Activated T-cell treated with anti-CD3 and anti-CD28 coated beads, Interleukin-2, amount 50 U/mL, for 4 hours (primary cell): ENCODE measurements around the gene CDYL2. TPM values are rescaled to one million over a fixed set of nuclear protein-coding genes. Genes with fewer than 3 reads are reported as not detected.
A peak's percentile ranks its signal among the peaks of the same experiment; 100 is the strongest.
"Not testable (repeated sequence)": the region's sequence is repeated elsewhere in the genome, so short reads cannot be mapped to it uniquely, and the experiment has no call there.

Experiments
- ATAC-seq, 2 donors: fragments of 200-7000 bp; cut with Tn5 transposase; one replicate each; pipeline ENCODE4 v1.10.0; 2021
- DNase-seq: peaks from one replicate; pipeline ENCODE4 v3.0.0-alpha.2; 2020
- H3K27me3 Mint-ChIP-seq: one replicate; pipeline ENCODE4 v1.8.0; 2021; ENCODE audit warnings: low read depth, mixed read lengths
- H3K36me3 Mint-ChIP-seq: one replicate; pipeline ENCODE4 v1.8.0; 2022; ENCODE audit warnings: mixed read lengths; ENCODE audit not compliant: insufficient read depth
- H3K4me1 Mint-ChIP-seq: one replicate; pipeline ENCODE4 v1.8.0; 2021; ENCODE audit warnings: low read depth, mixed read lengths
- H3K4me3 Mint-ChIP-seq: one replicate; pipeline ENCODE4 v1.8.0; 2021; ENCODE audit warnings: mild to moderate bottlenecking, moderate library complexity, mixed read lengths
- H3K9me3 Mint-ChIP-seq: one replicate; pipeline ENCODE4 v1.8.0; 2021; ENCODE audit warnings: mixed read lengths
- total RNA-seq, 3 donors: library from RNA; stranded (reverse); gene quantifications; one replicate each; pipeline ENCODE4 v1.2.1, GENCODE V29; 2021

Gene CDYL2
- total RNA-seq, 3 donors from 2014 or later: 15.3 to 19.8 (median 15.6) TPM

DNA sequence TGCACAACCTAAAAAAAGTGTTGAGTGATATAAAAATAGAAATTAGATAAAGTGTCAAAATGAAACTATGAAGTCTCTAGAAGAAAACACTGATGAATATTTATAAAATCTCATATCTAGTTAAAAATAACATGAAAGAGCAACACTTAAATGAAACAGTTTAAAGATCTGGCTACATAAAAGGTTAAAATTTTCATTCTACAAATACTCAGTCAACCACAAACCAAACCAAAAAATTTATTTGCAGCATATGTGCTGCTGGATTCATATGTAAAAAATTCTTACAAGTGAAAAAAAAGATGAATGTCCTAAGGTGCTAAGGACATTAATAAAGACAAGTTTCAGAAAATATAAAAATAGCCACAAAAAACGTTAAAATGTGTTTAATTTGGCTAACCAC lies 22.6 kb upstream of the CDYL2 start:
- no peaks in the 10 kb centered on the region for H3K9me3 Mint-ChIP-seq
- H3K4me1 Mint-ChIP-seq: peaks cover 2% of the 10 kb centered on the region
- ATAC-seq (no peak), DNase-seq (no peak)
- no peak overlapping the region for H3K4me3 Mint-ChIP-seq
- H3K27me3 Mint-ChIP-seq: peaks cover 9% of the 10 kb centered on the region
- H3K36me3 Mint-ChIP-seq: no peaks in the 10 kb centered on the region

DNA sequence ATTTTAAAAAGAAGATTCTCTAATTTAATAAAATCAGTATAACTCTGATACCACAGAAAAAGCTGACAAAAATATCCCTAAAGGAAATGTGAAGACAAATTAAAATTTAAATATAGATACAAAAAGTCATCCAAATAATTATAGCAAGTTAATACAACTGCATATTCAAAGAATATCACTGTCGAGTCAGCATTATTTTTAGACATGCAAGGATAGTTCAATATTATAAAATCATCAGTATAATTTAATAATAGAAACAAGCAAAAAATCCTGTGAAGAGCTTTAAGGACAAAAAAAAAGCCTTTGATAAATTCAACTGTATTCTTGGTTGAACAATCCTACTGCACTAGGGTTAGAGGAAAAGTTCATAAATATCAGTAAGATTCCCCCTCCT lies 21.0 kb upstream of the CDYL2 start:
- H3K9me3 Mint-ChIP-seq: no peaks in the 10 kb centered on the region
- peaks cover 3% of the 10 kb centered on the region for H3K27me3 Mint-ChIP-seq
- H3K4me1 Mint-ChIP-seq: peaks cover 2% of the 10 kb centered on the region
- no peaks in the 10 kb centered on the region for H3K36me3 Mint-ChIP-seq
- ATAC-seq (no peak), DNase-seq (no peak)
- H3K4me3 Mint-ChIP-seq: no peak overlapping the region

DNA sequence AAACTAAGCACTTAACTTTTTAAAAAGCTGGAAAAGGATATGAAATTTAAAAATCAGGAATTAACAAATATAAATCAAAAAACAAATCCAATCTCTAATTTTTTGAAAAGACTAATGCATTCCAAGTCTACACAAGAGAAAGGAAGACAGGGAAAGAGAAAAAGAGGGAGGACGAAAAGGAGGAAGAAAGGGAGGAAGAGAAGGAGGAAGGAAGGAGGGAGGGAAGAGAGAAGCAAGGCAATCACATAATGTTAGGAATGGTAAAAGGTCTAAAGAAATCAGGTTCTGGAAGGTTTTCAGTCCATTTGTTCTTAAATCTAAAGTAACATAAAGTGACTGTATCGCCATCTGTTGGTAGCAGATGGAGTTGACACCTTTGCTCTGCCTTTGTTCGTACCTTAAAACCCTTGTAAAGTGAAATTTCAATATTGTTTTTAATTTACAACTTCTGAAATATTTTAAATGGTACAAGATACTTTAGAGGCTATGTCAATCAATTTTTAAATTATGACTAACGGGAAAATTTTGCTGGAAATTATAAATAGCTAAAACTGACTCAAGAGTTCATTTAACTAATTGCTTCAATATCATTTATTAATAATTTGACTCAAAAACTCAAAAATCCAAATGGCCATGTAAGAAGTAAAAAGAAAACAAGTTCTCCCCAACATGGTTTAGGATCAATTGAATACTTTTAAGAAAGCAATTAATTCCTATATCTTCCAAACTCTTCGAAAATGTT lies 20.4 kb upstream of the CDYL2 start:
- Mint-ChIP-seq H3K36me3 (no peaks in the 10 kb centered on the region), H3K4me3 (no peak overlapping the region), H3K9me3 (no peaks in the 10 kb centered on the region), H3K27me3 (no peaks in the 10 kb centered on the region), H3K4me1 (peaks cover 2% of the 10 kb centered on the region)
- ATAC-seq: no peak
- peak; percentile 24 for DNase-seq

DNA sequence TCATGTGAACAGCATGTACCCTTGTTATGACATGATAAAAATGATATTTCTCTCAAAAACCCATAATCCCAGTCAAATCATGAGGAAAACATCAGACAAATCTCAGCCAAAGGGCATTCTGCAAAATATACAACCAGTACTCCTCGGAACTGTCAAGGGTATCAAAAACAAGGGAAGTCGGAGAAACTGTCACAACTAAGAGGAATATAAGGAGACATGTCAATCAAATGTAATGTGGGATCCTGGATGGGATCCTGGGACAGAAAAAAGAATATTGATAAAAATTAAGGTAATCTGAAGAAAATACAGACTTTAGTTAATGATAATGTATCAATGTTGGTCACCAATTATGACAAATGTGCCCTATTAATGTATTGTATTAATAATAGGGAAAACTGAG lies 15.6 kb upstream of the CDYL2 start:
- no peaks in the 10 kb centered on the region for H3K36me3 Mint-ChIP-seq
- no peaks in the 10 kb centered on the region for H3K9me3 Mint-ChIP-seq
- H3K4me3 Mint-ChIP-seq: no peak overlapping the region
- no peak for DNase-seq
- no peak for ATAC-seq
- H3K27me3 Mint-ChIP-seq: peaks cover 11% of the 10 kb centered on the region
- H3K4me1 Mint-ChIP-seq: peaks cover 2% of the 10 kb centered on the region

DNA sequence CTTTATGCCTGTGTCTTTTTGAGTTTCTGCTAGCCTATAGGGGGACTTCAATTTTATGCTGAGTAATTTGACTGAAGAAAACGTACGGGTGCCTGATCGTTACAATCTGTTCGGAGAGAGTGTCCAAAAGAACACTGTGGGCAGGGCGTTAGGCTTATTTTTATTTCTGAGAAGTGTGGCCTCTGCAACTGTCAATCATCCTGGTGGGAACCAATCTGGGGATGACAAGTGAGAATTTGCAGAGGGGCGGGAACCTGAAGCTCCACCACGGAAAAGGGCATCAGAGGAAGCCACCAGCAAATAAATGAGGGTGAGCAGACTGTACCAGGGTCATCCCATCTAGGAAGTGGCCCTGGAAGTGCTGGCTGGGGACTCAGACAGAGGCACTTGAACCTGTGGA lies 12.0 kb upstream of the CDYL2 start:
- DNase-seq (no peak), ATAC-seq (no peak)
- no peaks in the 10 kb centered on the region for H3K9me3 Mint-ChIP-seq
- H3K4me3 Mint-ChIP-seq: no peak overlapping the region
- H3K27me3 Mint-ChIP-seq: peaks cover 11% of the 10 kb centered on the region
- H3K36me3 Mint-ChIP-seq: no peaks in the 10 kb centered on the region
- H3K4me1 Mint-ChIP-seq: no peaks in the 10 kb centered on the region

DNA sequence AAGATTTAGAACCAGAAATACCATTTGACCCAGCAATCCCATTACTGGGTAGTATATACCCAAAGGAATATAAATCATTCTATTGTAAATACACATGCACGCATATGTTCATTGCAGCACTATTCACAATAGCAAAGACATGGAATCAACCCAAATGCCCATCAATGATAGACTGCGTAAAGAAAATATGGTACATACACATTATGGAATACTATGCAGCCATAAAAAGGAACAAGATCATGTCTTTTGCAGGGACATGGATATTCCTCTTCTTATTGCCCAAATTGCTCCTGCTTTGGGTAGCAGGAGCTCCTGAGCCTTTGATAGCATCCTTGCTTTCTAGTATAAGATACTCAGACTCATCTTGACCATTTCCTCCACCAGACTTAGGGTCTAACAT lies 10.9 kb upstream of the CDYL2 start:
- not testable (repeated sequence) for H3K4me3 Mint-ChIP-seq, ATAC-seq, H3K36me3 Mint-ChIP-seq

DNA sequence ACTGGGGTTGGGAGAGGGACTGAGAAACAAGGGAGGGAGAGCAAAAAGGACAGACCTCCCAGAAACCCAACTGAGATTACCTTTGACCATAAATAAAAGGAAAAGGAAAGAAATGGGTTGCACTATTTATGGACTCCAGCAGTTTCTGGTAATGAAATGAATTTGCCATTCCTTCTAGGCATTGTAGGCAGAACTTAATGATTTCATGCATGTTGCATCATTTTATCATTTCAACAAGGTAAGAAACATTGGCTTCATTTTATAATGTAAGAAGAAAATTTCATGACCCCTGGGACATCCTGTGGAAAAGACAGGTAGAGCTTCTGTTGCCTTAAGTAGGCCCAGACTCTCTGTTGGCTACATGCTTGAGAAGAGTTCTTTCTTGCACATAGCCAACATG lies 8.2 kb upstream of the CDYL2 start:
- DNase-seq: no peak
- Mint-ChIP-seq H3K36me3 (no peaks in the 10 kb centered on the region), H3K4me3 (no peak overlapping the region), H3K4me1 (peaks cover under 1% of the 10 kb centered on the region), H3K27me3 (peaks cover 7% of the 10 kb centered on the region), H3K9me3 (no peaks in the 10 kb centered on the region)
- no peak for ATAC-seq

More for the DNA sequence above, 10.9 kb upstream of the CDYL2 start:
- H3K9me3 Mint-ChIP-seq, DNase-seq, H3K4me1 Mint-ChIP-seq: not testable (repeated sequence)
- H3K27me3 Mint-ChIP-seq: peaks cover 11% of the 10 kb centered on the region

DNA sequence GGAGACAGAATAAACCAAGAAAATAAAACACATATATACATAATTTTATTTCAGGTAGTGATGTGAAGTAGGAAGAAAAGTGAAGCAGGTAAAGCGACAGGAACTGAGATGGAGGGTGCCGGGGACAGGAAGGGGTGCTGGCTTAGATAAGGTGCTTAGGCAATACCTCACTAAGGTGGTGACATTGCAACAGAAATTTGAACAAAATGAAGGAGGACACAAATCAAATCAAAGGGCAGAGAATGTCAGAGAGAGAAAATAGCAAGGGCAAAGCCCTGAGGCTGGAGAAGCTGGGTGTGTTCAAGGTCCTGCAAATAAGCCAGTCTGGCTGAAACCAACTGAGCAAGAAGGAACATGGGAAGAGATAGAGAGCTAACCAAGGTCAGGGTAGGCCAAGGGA lies 5.0 kb upstream of the CDYL2 start:
- DNase-seq (no peak), ATAC-seq (no peak)
- H3K4me1 Mint-ChIP-seq: peaks cover 16% of the 10 kb centered on the region
- no peaks in the 10 kb centered on the region for H3K9me3 Mint-ChIP-seq
- H3K27me3 Mint-ChIP-seq: no peaks in the 10 kb centered on the region
- no peaks in the 10 kb centered on the region for H3K36me3 Mint-ChIP-seq
- H3K4me3 Mint-ChIP-seq: no peak overlapping the region

DNA sequence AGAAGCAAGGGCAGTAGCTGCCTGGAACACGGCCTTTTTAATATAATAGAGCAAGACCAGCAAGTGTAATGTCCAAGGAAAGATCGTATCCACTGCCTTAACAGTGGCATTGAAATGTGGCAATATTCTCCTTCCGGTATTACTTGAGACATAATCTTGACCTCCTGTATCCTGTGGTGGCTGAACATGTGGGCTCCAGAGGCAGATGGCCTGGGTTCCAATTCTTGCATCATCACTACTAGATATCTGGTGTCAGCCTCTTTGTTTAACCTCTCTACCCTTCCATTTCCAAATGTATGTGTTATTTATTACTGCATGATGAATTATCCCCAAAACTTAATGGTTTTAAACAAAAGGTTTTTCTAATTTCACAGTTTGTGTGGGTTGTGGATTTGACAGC lies 3.5 kb upstream of the CDYL2 start:
- Mint-ChIP-seq H3K4me3 (no peak overlapping the region), H3K4me1 (peaks cover 18% of the 10 kb centered on the region), H3K9me3 (no peaks in the 10 kb centered on the region), H3K27me3 (no peaks in the 10 kb centered on the region), H3K36me3 (no peaks in the 10 kb centered on the region)
- no peak for ATAC-seq
- DNase-seq: no peak

DNA sequence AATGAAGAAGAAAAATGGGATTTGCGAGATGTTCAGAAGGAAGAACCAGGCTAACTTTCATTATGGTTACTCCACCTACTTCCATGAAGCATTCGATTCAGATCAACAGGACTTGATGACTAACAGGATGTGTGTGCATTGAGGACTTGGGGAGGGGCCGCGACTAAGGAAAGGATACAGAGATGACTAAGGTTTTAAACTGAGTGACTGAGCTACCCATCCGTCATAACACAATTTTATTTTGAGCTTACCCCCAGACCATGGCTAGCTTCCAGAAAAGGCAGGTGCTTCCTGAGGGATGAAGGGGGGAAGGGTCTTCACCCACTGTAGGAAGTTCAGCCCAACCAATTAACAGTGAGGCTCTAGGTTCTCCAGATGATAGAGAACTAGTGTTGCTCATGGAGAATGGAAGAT lies 2.5 kb upstream of the CDYL2 start:
- peak; percentile 69 to 75 for ATAC-seq
- H3K27me3 Mint-ChIP-seq: no peaks in the 10 kb centered on the region
- H3K4me1 Mint-ChIP-seq: peaks cover 27% of the 10 kb centered on the region
- DNase-seq: peak; percentile 34
- H3K36me3 Mint-ChIP-seq: no peaks in the 10 kb centered on the region
- H3K9me3 Mint-ChIP-seq: peaks cover 3% of the 10 kb centered on the region
- peak overlapping the region; percentile 49 for H3K4me3 Mint-ChIP-seq

DNA sequence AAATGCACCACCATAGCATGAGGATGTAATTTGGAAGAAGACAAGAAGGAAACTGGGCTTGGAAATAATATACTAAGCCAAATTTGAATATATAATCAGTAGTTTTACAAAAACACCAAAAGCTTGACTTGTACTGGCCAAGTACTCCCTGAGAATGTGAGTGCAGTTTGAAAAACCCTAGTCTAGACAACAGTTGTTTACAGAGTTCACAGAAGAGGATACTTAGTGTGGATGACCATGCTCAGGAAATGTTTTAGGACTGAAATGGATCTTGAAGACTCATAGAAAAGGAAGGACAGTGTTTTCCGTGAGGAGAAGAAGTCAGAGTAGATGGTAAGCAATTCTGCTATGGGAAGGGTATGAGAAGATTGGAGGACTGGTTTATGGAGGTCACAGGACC lies 1.9 kb upstream of the CDYL2 start:
- Mint-ChIP-seq H3K4me3 (peak overlapping the region; percentile 49), H3K36me3 (no peaks in the 10 kb centered on the region), H3K9me3 (peaks cover 4% of the 10 kb centered on the region), H3K27me3 (no peaks in the 10 kb centered on the region), H3K4me1 (peaks cover 28% of the 10 kb centered on the region)
- ATAC-seq (no peak), DNase-seq (no peak)

DNA sequence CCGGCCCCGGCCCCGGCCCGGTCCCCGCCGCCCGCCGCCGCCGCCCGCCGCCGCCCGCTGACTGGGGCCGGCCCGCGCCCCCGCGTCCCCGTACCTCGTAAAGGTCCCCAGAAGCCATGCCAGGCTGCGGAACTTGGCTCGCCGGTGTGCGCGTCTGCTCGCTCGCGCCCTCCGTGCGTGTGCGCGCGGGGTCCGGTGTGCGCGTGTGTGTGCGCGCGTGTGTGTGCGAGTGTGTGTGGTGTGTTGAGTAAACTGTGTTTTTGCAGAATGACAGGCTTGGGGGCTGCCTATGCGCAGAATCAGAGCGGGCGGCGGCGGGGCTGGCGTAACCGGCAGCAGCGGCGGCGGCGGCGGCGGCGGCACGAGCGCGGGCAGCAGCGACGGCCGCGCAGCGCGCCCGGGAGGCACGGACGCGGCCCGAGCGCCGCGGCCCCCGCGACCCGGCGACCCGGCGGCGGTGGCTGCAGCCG lies 307 bp downstream of the CDYL2 start:
- Mint-ChIP-seq H3K9me3 (peaks cover 4% of the 10 kb centered on the region), H3K27me3 (no peaks in the 10 kb centered on the region), H3K4me3 (peak overlapping the region; percentile 95), H3K4me1 (peaks cover 28% of the 10 kb centered on the region), H3K36me3 (no peaks in the 10 kb centered on the region)
- peak; percentile 53 for DNase-seq
- ATAC-seq: peak; percentile 62 to 64

DNA sequence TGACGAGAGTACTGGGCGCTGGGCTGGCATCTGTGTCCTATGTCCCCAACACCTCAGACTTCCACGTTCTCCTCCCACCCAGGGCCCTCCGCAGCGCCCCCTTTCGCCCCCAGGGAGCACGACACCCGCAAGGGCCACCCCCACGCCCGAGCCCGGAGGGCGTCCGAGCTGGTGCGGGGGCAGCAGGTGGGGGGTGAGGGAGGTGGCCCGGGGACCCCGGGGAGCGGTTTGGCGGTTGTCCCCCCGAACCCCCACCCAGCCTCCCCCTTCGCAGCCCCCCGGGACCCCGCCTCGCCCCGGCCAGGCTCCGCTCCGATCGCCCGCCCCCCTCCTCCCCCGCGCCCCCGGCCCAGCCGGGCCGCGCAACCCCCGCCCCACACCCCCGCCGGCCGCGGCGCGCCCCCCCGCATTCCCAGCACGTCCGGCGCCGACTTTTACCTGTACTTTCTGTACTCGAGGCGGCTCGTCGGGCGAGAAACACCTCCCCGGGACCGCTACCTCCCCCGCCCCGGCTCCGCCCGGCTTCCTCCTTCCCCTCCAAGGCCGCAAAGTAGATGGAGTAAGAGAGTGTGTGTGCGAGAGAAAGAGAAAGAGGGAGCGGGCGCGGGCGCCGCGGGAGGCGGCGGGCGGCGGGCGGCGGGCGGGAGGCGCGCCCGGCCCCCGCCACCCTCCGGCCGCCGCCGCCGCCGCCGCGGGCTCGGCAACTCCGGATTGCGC lies 901 bp downstream of the CDYL2 start:
- Mint-ChIP-seq H3K9me3 (peaks cover 4% of the 10 kb centered on the region), H3K4me3 (peak overlapping the region; percentile 95), H3K27me3 (no peaks in the 10 kb centered on the region), H3K4me1 (peaks cover 28% of the 10 kb centered on the region), H3K36me3 (no peaks in the 10 kb centered on the region)
- ATAC-seq (peak; percentile 8 to 18), DNase-seq (peak; percentile 42)

DNA sequence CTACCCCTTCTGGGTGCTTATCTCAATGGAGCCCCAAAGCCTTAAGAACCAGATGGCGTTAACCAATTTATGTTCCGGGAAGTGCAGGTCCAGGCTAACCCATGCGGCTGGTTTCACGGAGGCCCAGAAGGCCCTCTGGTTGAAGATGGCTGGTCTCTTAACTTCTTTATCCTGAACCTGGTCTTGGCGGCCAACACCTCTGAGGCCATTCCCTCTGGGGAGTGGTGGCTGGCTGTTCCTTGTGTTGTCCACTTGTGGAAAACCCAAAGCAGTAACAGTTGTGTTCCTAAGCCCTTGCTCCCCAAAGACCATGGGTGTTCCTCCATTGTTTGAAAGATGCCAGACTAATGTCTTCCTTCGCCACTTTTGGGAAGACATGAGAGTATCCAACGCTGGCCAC lies 1.5 kb downstream of the CDYL2 start:
- DNase-seq (no peak), ATAC-seq (no peak)
- Mint-ChIP-seq H3K9me3 (peaks cover 4% of the 10 kb centered on the region), H3K4me1 (peaks cover 28% of the 10 kb centered on the region), H3K36me3 (no peaks in the 10 kb centered on the region), H3K27me3 (no peaks in the 10 kb centered on the region), H3K4me3 (peak overlapping the region; percentile 78)

DNA sequence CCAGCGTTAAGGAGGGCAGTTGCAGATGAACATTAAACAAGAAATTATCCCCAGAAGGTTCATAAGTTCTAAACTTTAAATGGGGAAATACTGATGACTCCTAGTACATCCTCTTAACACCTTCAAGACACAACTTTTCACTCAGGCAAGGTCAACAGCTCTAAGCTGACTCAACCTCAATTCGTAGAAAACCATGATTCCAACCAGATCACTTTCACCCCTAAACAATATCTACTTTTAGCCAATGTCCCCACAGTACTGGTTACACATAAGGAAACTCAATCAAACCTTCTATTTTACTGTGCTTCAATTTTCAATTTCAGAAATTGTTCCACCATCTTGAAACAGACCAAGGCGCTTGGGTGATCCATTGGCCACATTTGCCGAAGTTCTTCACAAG lies 2.3 kb downstream of the CDYL2 start:
- Mint-ChIP-seq H3K4me3 (peak overlapping the region; percentile 78), H3K4me1 (peaks cover 23% of the 10 kb centered on the region), H3K27me3 (no peaks in the 10 kb centered on the region), H3K36me3 (no peaks in the 10 kb centered on the region), H3K9me3 (peaks cover 4% of the 10 kb centered on the region)
- DNase-seq: no peak
- ATAC-seq: peak in 1 of 2 donors; percentile 9
